Upper lobe of left lung (tissue), 4 donors: Measurements from ENCODE around the gene RBM20.

ENCODE experiments used
- POLR2A ChIP-seq, 4 donors: fragments of 450-650 bp; IDR thresholded peaks; one replicate each; pipeline ENCODE4 v1.5.1; 2016 to 2017; ENCODE audit warnings: antibody characterized with exemption in 4 of 4, mild to moderate bottlenecking in 2 of 4
- TF ChIP-seq, protein P1 (sequence below), 6 experiments: fragments of 450-650 bp in 4 of 6; fragments of 200-600 bp in 2 of 6; sonication (generic) in 2 of 6; IDR thresholded peaks; one replicate each; pipeline ENCODE4 v1.5.1; 2016 to 2019; ENCODE audit warnings: antibody characterized with exemption in 6 of 6

DNA sequence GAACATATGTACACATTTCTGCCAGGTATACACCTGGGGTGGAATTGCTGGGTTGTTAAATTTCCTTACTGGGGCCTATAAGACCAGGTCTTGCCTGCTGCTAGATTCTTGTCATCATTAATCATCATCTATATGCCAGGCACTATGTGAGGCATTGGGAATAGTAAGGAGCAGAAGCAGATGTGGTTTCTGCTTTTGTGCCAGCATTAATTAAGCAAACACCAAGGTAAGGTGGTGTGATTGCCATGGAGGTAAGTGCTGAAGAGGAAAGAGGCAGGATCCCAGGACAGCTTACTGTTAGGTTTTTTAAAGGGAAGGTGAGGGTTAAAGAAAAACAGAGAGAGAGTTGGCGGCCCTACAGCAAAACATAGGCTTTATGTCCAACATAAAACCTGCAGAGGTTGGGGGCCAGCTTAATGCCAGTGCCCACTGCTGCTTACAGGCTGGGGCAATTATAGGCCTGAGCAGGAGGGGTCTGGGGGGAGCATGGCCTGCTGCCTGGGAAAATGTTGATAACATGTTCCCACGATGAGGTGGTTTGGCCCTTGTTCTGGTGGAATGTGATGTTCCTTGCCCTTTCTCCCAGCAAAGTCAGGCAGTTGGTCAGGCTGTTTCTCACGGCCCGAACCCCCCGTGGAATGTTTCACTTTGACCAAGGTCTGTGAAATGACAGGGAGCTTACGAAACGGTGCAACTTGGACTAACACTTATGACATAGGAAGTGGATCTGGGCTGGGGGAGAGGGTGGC, 93.9 kb downstream of the RBM20 start:
- TF ChIP-seq POLR2A (IDR thresholded peaks at IDR 0.05): no peak
- TF ChIP-seq, protein P1, sequence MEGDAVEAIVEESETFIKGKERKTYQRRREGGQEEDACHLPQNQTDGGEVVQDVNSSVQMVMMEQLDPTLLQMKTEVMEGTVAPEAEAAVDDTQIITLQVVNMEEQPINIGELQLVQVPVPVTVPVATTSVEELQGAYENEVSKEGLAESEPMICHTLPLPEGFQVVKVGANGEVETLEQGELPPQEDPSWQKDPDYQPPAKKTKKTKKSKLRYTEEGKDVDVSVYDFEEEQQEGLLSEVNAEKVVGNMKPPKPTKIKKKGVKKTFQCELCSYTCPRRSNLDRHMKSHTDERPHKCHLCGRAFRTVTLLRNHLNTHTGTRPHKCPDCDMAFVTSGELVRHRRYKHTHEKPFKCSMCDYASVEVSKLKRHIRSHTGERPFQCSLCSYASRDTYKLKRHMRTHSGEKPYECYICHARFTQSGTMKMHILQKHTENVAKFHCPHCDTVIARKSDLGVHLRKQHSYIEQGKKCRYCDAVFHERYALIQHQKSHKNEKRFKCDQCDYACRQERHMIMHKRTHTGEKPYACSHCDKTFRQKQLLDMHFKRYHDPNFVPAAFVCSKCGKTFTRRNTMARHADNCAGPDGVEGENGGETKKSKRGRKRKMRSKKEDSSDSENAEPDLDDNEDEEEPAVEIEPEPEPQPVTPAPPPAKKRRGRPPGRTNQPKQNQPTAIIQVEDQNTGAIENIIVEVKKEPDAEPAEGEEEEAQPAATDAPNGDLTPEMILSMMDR (IDR thresholded peaks at IDR 0.05): no peak
